Neural crest cell (in vitro differentiated cells): ENCODE data around the gene STX8. TPM values are rescaled to one million over a fixed set of nuclear protein-coding genes. Genes with fewer than 3 reads are reported as not detected.

Experiments
- DNase-seq: peaks from one replicate; pipeline ENCODE4 v3.0.0; 2021; ENCODE audit warnings: low read depth, mixed read lengths, low spot score
- H3K27ac Mint-ChIP-seq: one replicate; pipeline ENCODE4 v1.8.0; 2021; ENCODE audit warnings: mild to moderate bottlenecking, mixed read lengths; ENCODE audit not compliant: unreplicated experiment
- H3K27me3 Mint-ChIP-seq: 2 replicates; pipeline ENCODE4 v1.8.0; 2021; ENCODE audit warnings: low read depth, mild to moderate bottlenecking, mixed read lengths
- H3K36me3 Mint-ChIP-seq: 2 replicates; pipeline ENCODE4 v1.8.0; 2021; ENCODE audit warnings: low read depth, mild to moderate bottlenecking, mixed read lengths
- H3K4me1 Mint-ChIP-seq: 2 replicates; pipeline ENCODE4 v1.8.0; 2021; ENCODE audit warnings: mixed read lengths
- H3K4me3 Mint-ChIP-seq: one replicate; pipeline ENCODE4 v1.8.0; 2021; ENCODE audit warnings: mild to moderate bottlenecking, mixed read lengths
- H3K9me3 Mint-ChIP-seq: 2 replicates; pipeline ENCODE4 v1.8.0; 2021; ENCODE audit warnings: mixed read lengths
- total RNA-seq: library from RNA; stranded (reverse); gene quantifications from 2 replicates; pipeline ENCODE4 v1.2.1, GENCODE V29; 2021
- TF ChIP-seq, protein P1 (sequence below): fragments of 200-600 bp; sonication (generic); conservative IDR thresholded peaks from 2 replicates; pipeline ENCODE4 v1.5.0; 2021; ENCODE audit warnings: antibody characterized with exemption, mild to moderate bottlenecking

STX8 gene
- total RNA-seq, 1 donor from 2014 or later = 56.6 TPM

DNA sequence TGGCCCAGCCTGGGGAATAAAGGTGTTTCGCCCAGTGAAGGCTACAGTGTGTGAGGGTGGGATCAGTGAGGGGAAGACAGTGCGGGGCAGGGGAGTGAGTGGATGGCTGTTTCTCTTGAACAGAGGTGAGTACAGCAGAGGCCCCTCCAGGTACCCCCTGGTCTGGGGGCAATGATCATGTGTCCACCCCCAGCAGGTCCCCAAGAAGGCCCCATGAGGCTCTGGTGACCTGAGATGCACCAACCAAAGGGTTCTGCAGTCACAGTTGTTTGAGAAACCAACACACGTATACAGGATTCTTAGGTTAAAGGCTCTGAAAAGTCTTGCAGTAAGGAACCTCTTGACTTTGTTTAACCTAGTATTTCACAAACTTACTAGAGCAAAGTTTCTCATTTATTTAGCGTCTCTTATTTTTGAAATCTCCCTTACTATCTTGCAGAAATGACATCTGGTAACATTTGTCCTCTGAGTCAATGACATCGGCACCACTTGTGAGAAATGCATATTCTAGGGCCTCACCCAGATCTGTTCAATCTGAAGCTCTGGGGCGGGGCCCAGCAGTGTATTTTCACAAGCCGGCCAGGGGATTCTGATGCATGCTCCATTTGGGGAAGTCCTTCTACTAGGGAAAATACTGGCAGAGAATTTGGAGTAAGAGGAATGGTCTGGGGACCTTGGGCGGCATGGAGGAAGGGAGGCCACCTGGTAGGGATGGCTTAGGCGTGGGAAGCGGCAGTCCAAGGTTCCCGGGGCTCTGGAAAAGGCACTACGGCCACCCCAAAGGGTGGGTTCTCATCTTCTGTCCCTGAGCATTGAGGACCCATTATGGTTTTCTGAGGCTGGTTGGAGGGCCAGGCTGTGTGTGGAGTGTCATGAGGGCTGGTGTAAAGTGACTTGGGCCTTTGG, 337.0 kb downstream of the STX8 start:
- Mint-ChIP-seq H3K9me3 (no peaks in the 10 kb centered on the region), H3K4me3 (peak overlapping the region; percentile 75)

DNA sequence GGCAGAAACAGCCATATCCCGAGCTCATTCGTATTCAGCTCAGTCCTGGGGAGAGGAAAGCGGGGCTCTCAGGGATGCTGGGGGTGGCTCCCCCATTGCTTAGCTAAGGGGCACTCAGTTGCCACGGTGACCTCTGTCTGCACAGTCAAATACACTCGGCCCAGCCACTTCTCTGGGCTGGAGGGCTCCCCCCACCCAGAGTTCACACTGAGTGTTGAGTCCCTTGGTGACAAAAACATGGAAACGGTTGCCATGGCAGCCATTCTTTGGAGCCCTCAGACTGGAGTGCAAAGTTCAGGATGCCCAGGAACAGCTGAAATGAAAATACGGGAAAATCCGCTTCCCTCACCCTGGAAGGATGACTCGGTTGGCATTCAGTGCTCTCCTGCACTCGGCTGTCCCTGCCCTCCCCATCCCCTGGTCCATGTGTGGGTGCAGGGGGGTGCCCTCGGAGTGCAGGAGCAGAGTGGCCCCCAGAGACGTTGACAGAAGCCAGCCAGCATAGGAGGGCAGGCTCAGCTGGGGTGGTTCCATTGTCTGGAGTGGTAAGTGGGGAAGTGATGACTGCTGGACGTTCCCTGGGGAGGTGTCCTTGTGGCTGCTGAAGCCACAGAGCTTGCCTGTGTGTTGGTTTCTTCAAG, 337.8 kb downstream of the STX8 start:
- peak overlapping the region; percentile 75 for H3K4me3 Mint-ChIP-seq
- no peaks in the 10 kb centered on the region for H3K9me3 Mint-ChIP-seq
- peaks cover 28% of the 10 kb centered on the region for H3K27me3 Mint-ChIP-seq
- TF ChIP-seq, protein P1, sequence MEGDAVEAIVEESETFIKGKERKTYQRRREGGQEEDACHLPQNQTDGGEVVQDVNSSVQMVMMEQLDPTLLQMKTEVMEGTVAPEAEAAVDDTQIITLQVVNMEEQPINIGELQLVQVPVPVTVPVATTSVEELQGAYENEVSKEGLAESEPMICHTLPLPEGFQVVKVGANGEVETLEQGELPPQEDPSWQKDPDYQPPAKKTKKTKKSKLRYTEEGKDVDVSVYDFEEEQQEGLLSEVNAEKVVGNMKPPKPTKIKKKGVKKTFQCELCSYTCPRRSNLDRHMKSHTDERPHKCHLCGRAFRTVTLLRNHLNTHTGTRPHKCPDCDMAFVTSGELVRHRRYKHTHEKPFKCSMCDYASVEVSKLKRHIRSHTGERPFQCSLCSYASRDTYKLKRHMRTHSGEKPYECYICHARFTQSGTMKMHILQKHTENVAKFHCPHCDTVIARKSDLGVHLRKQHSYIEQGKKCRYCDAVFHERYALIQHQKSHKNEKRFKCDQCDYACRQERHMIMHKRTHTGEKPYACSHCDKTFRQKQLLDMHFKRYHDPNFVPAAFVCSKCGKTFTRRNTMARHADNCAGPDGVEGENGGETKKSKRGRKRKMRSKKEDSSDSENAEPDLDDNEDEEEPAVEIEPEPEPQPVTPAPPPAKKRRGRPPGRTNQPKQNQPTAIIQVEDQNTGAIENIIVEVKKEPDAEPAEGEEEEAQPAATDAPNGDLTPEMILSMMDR = no peak
- DNase-seq = peak; percentile 64
- peak overlapping the region; percentile 39 for H3K27ac Mint-ChIP-seq
- peaks cover 44% of the 10 kb centered on the region for H3K4me1 Mint-ChIP-seq
- H3K36me3 Mint-ChIP-seq = no peaks in the 10 kb centered on the region

More for the DNA sequence above, 337.0 kb downstream of the STX8 start:
- Mint-ChIP-seq H3K36me3 (no peaks in the 10 kb centered on the region), H3K27ac (peak overlapping the region; percentile 39), H3K27me3 (peaks cover 28% of the 10 kb centered on the region), H3K4me1 (peaks cover 44% of the 10 kb centered on the region)
- TF ChIP-seq, protein P1 = no peak
- no peak for DNase-seq

DNA sequence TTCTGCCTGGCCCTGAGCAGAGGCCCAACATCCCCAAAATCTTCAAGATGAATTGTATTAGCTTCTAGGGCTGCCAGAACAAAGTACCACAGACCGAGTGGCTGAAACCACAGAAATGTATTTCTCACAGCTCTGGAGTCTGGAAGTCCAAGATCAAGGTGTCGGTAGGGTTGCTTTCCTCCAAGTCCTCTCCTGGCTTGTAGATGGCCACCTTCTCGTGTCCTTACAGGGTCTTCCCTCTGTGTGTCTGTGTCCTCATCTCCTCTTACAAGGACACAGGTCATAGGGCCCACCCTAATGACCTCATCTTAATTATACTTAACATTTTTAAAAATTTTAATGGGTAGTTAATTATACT, 338.6 kb downstream of the STX8 start:
- TF ChIP-seq, protein P1 = no peak
- no peak for DNase-seq
- H3K4me1 Mint-ChIP-seq = peaks cover 41% of the 10 kb centered on the region
- H3K27ac Mint-ChIP-seq = no peak overlapping the region
- peaks cover 28% of the 10 kb centered on the region for H3K27me3 Mint-ChIP-seq
- no peak overlapping the region for H3K4me3 Mint-ChIP-seq
- no peaks in the 10 kb centered on the region for H3K36me3 Mint-ChIP-seq
- H3K9me3 Mint-ChIP-seq = no peaks in the 10 kb centered on the region

DNA sequence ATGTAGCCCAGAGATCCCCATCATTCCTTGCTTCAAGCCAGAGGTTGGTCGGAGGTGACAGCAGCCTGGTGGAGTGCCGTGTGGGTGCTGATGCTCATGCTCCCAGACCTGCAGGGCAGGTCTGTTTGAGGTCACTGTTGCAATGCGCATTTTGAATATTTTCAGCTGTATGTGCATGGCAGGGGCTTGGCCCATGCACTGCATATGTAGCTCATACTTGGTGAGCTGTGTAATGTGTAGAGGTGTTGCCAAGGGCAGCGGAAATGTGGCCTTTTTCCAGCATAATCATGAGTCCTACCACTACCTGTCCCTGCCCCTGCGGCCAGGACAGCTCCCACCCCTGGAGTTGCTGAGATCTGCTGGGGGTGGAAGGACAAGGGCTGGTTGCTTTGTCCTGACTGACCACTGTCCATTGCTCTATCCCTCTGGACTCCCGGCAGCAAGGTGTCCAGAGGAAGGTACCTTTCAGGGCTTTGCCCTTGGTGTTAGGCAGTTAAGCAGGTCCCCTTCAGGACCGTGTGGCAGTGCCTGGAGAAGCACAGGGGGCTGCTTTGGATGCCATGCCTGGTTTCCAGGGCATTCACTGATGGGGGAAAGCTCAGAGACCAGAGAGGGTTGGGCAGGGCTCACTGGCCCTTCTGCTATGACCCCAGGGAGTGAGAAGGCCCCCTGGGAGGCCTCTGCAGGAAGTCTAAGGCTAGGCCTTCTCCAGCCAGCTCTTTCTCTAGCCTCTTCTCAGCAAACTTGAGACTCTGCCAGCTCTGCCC, 339.2 kb downstream of the STX8 start:
- Mint-ChIP-seq H3K27me3 (peaks cover 27% of the 10 kb centered on the region), H3K4me1 (peaks cover 40% of the 10 kb centered on the region), H3K4me3 (peak overlapping the region; percentile 31), H3K36me3 (no peaks in the 10 kb centered on the region), H3K9me3 (no peaks in the 10 kb centered on the region), H3K27ac (no peak overlapping the region)
- DNase-seq = no peak
- TF ChIP-seq, protein P1 = no peak

DNA sequence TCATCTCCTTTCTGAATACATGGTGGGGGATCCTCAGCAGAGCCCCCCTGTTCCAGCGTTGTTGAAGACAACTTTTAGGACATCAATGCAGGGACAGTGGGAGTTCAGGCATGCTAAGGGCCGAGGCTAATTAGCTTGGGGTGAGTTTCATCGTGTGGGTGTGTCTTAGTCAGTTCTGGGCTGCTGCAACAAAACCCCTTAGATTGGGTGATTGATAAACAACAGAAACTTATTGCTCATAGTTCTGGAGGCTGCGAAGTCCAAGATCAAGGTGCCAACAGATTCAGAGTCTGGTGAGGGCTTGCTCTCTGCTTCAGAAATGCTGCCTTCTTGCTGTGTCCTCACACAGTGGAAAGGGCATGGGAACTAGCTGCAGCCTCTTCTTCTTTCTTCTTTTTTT, 340.3 kb downstream of the STX8 start:
- no peak overlapping the region for H3K27ac Mint-ChIP-seq
- peaks cover 21% of the 10 kb centered on the region for H3K27me3 Mint-ChIP-seq
- TF ChIP-seq, protein P1 = no peak
- no peaks in the 10 kb centered on the region for H3K36me3 Mint-ChIP-seq
- DNase-seq = no peak
- no peaks in the 10 kb centered on the region for H3K9me3 Mint-ChIP-seq
- H3K4me1 Mint-ChIP-seq = peaks cover 28% of the 10 kb centered on the region
- H3K4me3 Mint-ChIP-seq = no peak overlapping the region
